ENCODE measurements around the gene RXRA.

Gene RXRA

DNA sequence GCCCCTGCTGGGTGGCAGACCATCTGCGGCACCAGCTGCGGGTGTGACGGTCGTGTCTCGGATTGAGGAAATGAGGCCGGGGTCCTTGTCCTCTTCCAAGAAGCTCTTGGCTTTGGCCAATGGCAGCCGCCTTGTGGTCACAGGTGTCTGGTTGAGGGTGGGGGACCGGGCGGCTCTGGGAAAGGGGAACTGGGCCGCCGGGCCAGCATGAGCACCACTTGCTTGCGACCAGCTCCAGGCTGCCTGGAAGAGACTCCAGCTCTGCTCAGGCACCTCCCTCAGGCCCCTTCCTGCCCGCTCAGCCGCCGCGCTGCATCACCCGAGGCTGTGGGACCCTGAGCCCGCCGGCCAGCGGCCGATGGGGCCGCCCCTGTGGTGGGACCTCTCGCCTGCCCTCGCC lies 59.7 kb downstream of the RXRA start:
- no peak overlapping the region for H3K14ac ChIP-seq (ENCODE audit: low read length)
- no peak overlapping the region for H3K9ac ChIP-seq (ENCODE audit: low read length)
- H4K91ac ChIP-seq (ENCODE audit: low read depth, low read length) = no peak overlapping the region
- no peak overlapping the region for H3K27ac ChIP-seq (ENCODE audit: low read depth, low read length)
- no peak overlapping the region for H2BK5ac ChIP-seq (ENCODE audit: low read depth, low read length, poor library complexity)
- H3K79me2 ChIP-seq (ENCODE audit: control insufficient read depth, insufficient read depth, low read length, poor library complexity) = peaks cover 18% of the 10 kb centered on the region
- H3K9me3 ChIP-seq (ENCODE audit: insufficient read depth, low read depth, low read length) = no peaks in the 10 kb centered on the region
- no peak overlapping the region for H2BK12ac ChIP-seq (ENCODE audit: low read length)
- no peak overlapping the region for H3K4ac ChIP-seq (ENCODE audit: low read depth, low read length)
- no peaks in the 10 kb centered on the region for H3K27me3 ChIP-seq (ENCODE audit: insufficient read depth, low read length)
- H4K12ac ChIP-seq (ENCODE audit: low read depth, low read length) = no peak overlapping the region
- no peak overlapping the region for H3K23ac ChIP-seq (ENCODE audit: low read length)
- no peak overlapping the region for H2AFZ ChIP-seq (ENCODE audit: insufficient read depth, low read length, poor library complexity)
- H2BK120ac ChIP-seq (ENCODE audit: insufficient read depth, low read length, poor library complexity) = no peak overlapping the region
- no peak overlapping the region for H2AK5ac ChIP-seq (ENCODE audit: low read length)
- no CpG with 5 or more reads among the region's 24 CpGs for WGBS (ENCODE audit: extremely low coverage, insufficient coverage, insufficient read length)
- peaks cover 14 to 17% of the 10 kb centered on the region in 2 experiments for H3K4me1 ChIP-seq (ENCODE audit: control insufficient read depth in 1 of 2, insufficient read depth in 2 of 2, low read length in 2 of 2)
- no peak for DNase-seq
- no peak overlapping the region for H4K8ac ChIP-seq (ENCODE audit: low read depth, low read length)
- H3K79me1 ChIP-seq (ENCODE audit: low read length) = no peaks in the 10 kb centered on the region
- H3K18ac ChIP-seq (ENCODE audit: low read length) = no peak overlapping the region
- no peak overlapping the region for H3K4me3 ChIP-seq (ENCODE audit: low read depth, low read length)
- H3K36me3 ChIP-seq (ENCODE audit: control insufficient read depth in 1 of 2, insufficient read depth in 2 of 2, low read length in 2 of 2) = no peaks in the 10 kb centered on the region
- H3K4me2 ChIP-seq (ENCODE audit: low read length) = no peak overlapping the region

DNA sequence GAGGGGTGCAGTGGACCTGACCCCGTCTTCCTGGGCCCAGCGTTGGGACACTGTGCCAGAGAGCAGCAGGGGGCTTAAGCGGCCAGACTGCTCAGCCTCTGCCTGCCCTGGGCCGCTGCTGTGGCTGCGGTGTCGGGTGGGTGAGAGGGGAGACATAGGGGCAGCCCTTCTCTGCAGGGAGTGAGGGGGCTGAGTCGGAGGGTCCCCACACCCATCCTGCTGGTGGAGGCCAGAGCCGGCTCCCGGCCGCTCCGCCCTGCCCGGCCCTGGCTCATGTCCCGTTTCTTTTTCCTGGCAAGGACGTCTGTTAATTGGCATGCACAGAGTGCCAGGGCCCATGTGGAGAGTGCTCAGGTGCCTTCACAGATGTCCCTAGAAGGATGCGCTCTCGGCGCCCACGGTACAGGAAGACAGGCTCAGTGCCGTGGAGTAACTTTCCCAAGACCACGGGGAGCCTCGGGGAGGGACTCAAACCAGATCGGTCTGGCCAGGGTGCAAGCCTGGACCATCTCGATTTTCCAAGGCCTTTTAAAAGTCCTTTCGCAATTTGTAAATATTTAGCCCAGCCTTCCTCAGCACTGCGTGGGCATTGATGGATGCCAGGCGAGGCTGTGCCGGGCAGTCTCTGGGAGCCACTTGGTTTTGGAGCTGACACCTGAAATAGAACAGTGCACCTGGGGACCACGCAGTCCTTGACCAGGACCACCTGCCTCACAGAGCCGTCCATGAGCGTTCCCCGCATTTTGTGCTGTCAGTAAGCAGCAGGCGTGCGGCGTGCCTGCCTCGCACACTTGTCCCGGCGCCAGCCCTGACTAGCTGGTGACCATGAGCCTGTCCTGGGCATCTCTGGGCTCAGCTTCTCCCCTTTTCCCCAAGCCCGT lies 60.9 kb downstream of the RXRA start:
- Histone ChIP-seq H4K8ac (ENCODE audit: low read depth, low read length) (no peak overlapping the region), H4K91ac (ENCODE audit: low read depth, low read length) (no peak overlapping the region), H3K4me3 (ENCODE audit: low read depth, low read length) (no peak overlapping the region), H3K36me3 (ENCODE audit: control insufficient read depth in 1 of 2, insufficient read depth in 2 of 2, low read length in 2 of 2) (no peaks in the 10 kb centered on the region), H3K18ac (ENCODE audit: low read length) (no peak overlapping the region), H3K4me1 (ENCODE audit: control insufficient read depth in 1 of 2, insufficient read depth in 2 of 2, low read length in 2 of 2) (peaks cover 14 to 17% of the 10 kb centered on the region in 2 experiments), H3K23ac (ENCODE audit: low read length) (no peak overlapping the region), H3K4me2 (ENCODE audit: low read length) (no peak overlapping the region), H3K9ac (ENCODE audit: low read length) (no peak overlapping the region), H3K4ac (ENCODE audit: low read depth, low read length) (no peak overlapping the region), H2AFZ (ENCODE audit: insufficient read depth, low read length, poor library complexity) (no peak overlapping the region), H3K79me2 (ENCODE audit: control insufficient read depth, insufficient read depth, low read length, poor library complexity) (peaks cover 17% of the 10 kb centered on the region), H4K12ac (ENCODE audit: low read depth, low read length) (no peak overlapping the region), H3K27ac (ENCODE audit: low read depth, low read length) (no peak overlapping the region), H2BK5ac (ENCODE audit: low read depth, low read length, poor library complexity) (no peak overlapping the region), H3K9me3 (ENCODE audit: insufficient read depth, low read depth, low read length) (no peaks in the 10 kb centered on the region), H3K27me3 (ENCODE audit: insufficient read depth, low read length) (no peaks in the 10 kb centered on the region), H3K14ac (ENCODE audit: low read length) (no peak overlapping the region), H2AK5ac (ENCODE audit: low read length) (no peak overlapping the region), H3K79me1 (ENCODE audit: low read length) (no peaks in the 10 kb centered on the region), H2BK12ac (ENCODE audit: low read length) (no peak overlapping the region), H2BK120ac (ENCODE audit: insufficient read depth, low read length, poor library complexity) (no peak overlapping the region)
- DNase-seq = no peak
- no CpG with 5 or more reads among the region's 38 CpGs for WGBS (ENCODE audit: extremely low coverage, insufficient coverage, insufficient read length)

DNA sequence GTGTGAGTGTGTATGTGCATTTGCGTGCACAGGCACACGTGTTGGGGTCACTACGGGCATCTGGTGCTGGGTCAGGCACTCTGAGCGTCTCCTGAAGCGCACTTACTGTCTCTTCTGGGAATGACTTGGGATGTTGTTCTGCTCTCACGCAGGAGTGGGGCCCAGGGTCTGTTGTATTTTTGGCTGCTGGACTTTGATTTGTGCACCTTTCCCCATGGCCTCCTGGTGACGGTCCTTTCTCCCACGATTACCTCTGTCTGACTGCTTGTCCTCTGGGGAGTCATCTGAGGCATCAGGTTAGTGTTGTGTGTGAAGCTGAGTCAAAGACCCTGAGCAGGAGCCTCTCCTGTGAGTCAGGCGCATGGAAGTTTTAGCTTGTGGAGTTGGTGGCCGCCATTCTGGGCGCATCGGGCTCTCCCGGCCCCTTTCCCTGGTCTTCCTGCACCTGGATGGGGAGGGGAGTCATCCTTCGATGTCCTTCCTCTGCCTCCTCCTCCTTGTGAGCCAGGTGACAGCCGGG lies 62.1 kb downstream of the RXRA start:
- H4K91ac ChIP-seq (ENCODE audit: low read depth, low read length) = no peak overlapping the region
- no peak overlapping the region for H3K4me2 ChIP-seq (ENCODE audit: low read length)
- peak overlapping the region; percentile 30 for H3K4ac ChIP-seq (ENCODE audit: low read depth, low read length)
- no peak overlapping the region for H3K18ac ChIP-seq (ENCODE audit: low read length)
- H2BK120ac ChIP-seq (ENCODE audit: insufficient read depth, low read length, poor library complexity) = no peak overlapping the region
- no peak overlapping the region for H3K14ac ChIP-seq (ENCODE audit: low read length)
- peak in 1 of 2 donors; percentile 61 for DNase-seq
- H2BK5ac ChIP-seq (ENCODE audit: low read depth, low read length, poor library complexity) = no peak overlapping the region
- H4K12ac ChIP-seq (ENCODE audit: low read depth, low read length) = no peak overlapping the region
- WGBS (ENCODE audit: extremely low coverage, insufficient coverage, insufficient read length) = no CpG with 5 or more reads among the region's 15 CpGs
- no peak overlapping the region for H2AFZ ChIP-seq (ENCODE audit: insufficient read depth, low read length, poor library complexity)
- H2BK12ac ChIP-seq (ENCODE audit: low read length) = no peak overlapping the region
- no peak overlapping the region for H3K27ac ChIP-seq (ENCODE audit: low read depth, low read length)
- peaks cover 15% of the 10 kb centered on the region for H3K79me2 ChIP-seq (ENCODE audit: control insufficient read depth, insufficient read depth, low read length, poor library complexity)
- H3K9me3 ChIP-seq (ENCODE audit: insufficient read depth, low read depth, low read length) = peaks cover 2% of the 10 kb centered on the region
- no peaks in the 10 kb centered on the region for H3K79me1 ChIP-seq (ENCODE audit: low read length)
- no peak overlapping the region for H2AK5ac ChIP-seq (ENCODE audit: low read length)
- no peak overlapping the region for H3K4me3 ChIP-seq (ENCODE audit: low read depth, low read length)
- no peak overlapping the region for H4K8ac ChIP-seq (ENCODE audit: low read depth, low read length)
- peaks cover 10 to 11% of the 10 kb centered on the region in 2 experiments for H3K4me1 ChIP-seq (ENCODE audit: control insufficient read depth in 1 of 2, insufficient read depth in 2 of 2, low read length in 2 of 2)
- no peak overlapping the region for H3K23ac ChIP-seq (ENCODE audit: low read length)
- peak overlapping the region; percentile 47 for H3K9ac ChIP-seq (ENCODE audit: low read length)
- no peaks in the 10 kb centered on the region for H3K27me3 ChIP-seq (ENCODE audit: insufficient read depth, low read length)
- no peaks in the 10 kb centered on the region for H3K36me3 ChIP-seq (ENCODE audit: control insufficient read depth in 1 of 2, insufficient read depth in 2 of 2, low read length in 2 of 2)

DNA sequence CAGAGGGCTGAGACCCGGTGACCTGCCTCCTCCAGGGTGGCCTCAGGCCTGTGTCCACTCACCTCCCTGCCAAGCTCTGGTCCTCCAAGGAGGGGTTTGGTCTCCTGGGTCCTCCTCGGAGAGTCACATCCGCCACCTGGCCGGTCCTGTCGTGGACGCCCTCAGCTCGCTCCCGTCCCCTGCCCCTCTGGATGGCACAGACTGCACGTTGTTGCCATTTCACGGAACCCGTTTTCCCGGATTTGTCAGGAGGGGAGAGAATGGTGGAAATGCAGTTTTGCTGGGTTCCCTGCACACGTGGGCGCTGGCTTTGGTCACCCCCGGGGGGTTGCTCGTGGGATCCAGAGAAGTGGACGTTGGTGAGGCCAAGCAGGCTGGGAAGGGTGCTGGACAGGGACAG lies 62.7 kb downstream of the RXRA start:
- Histone ChIP-seq H3K9ac (ENCODE audit: low read length) (no peak overlapping the region), H3K18ac (ENCODE audit: low read length) (no peak overlapping the region), H4K8ac (ENCODE audit: low read depth, low read length) (no peak overlapping the region), H3K79me1 (ENCODE audit: low read length) (no peaks in the 10 kb centered on the region), H2BK120ac (ENCODE audit: insufficient read depth, low read length, poor library complexity) (no peak overlapping the region), H3K4me3 (ENCODE audit: low read depth, low read length) (no peak overlapping the region), H3K36me3 (ENCODE audit: control insufficient read depth in 1 of 2, insufficient read depth in 2 of 2, low read length in 2 of 2) (no peaks in the 10 kb centered on the region), H3K14ac (ENCODE audit: low read length) (no peak overlapping the region), H3K23ac (ENCODE audit: low read length) (no peak overlapping the region), H3K4me2 (ENCODE audit: low read length) (no peak overlapping the region), H4K91ac (ENCODE audit: low read depth, low read length) (no peak overlapping the region), H2AK5ac (ENCODE audit: low read length) (no peak overlapping the region), H2BK12ac (ENCODE audit: low read length) (no peak overlapping the region), H3K9me3 (ENCODE audit: insufficient read depth, low read depth, low read length) (peaks cover 2% of the 10 kb centered on the region), H2BK5ac (ENCODE audit: low read depth, low read length, poor library complexity) (no peak overlapping the region), H3K4me1 (ENCODE audit: control insufficient read depth in 1 of 2, insufficient read depth in 2 of 2, low read length in 2 of 2) (peaks cover 10 to 11% of the 10 kb centered on the region in 2 experiments), H2AFZ (ENCODE audit: insufficient read depth, low read length, poor library complexity) (no peak overlapping the region), H3K4ac (ENCODE audit: low read depth, low read length) (peak overlapping the region; percentile 30), H3K27me3 (ENCODE audit: insufficient read depth, low read length) (no peaks in the 10 kb centered on the region), H3K79me2 (ENCODE audit: control insufficient read depth, insufficient read depth, low read length, poor library complexity) (peaks cover 13% of the 10 kb centered on the region), H4K12ac (ENCODE audit: low read depth, low read length) (no peak overlapping the region), H3K27ac (ENCODE audit: low read depth, low read length) (no peak overlapping the region)
- peak in 1 of 2 donors; percentile 71 for DNase-seq
- WGBS (ENCODE audit: extremely low coverage, insufficient coverage, insufficient read length) = no CpG with 5 or more reads among the region's 17 CpGs

Data from trophoblast cell (in vitro differentiated cells and primary cell).